Suppressor macrophage (primary cell): ENCODE results near the gene SLC5A1.

Experiments
- DNase-seq, 4 experiments: peaks; one replicate each; pipeline ENCODE4 v3.0.0-alpha.2; 2020 to 2022

SLC5A1 gene

GRCh38 chr22:32052244-32052643 is 9.2 kb downstream of the SLC5A1 start:
- no peak for DNase-seq

- DNase-seq = peak in 3 of 4 experiments; percentile 6 to 41 (median 29)
Measured at GRCh38 chr22:32052936-32053791, 10.1 kb downstream of the SLC5A1 start.

GRCh38 chr22:32055069-32055468 is 12.0 kb downstream of the SLC5A1 start:
- DNase-seq = no peak

- DNase-seq = no peak
Measured at GRCh38 chr22:32058656-32059260, 15.7 kb downstream of the SLC5A1 start.

- no peak for DNase-seq
Measured at GRCh38 chr22:32059426-32059825, 16.4 kb downstream of the SLC5A1 start.

GRCh38 chr22:32063701-32064100 is 20.6 kb downstream of the SLC5A1 start:
- DNase-seq = no peak

GRCh38 chr22:32066820-32067219 is 23.8 kb downstream of the SLC5A1 start:
- DNase-seq = no peak

- DNase-seq = no peak
Measured at GRCh38 chr22:32067613-32068012, 24.6 kb downstream of the SLC5A1 start.

GRCh38 chr22:32069579-32070372 is 26.7 kb downstream of the SLC5A1 start:
- no peak for DNase-seq

GRCh38 chr22:32073262-32073661 is 30.2 kb downstream of the SLC5A1 start:
- DNase-seq = no peak

- no peak for DNase-seq
Measured at GRCh38 chr22:32073823-32074380, 30.8 kb downstream of the SLC5A1 start.

GRCh38 chr22:32075997-32076760 is 33.1 kb downstream of the SLC5A1 start:
- DNase-seq = no peak

- DNase-seq = no peak
Measured at GRCh38 chr22:32076761-32077084, 33.7 kb downstream of the SLC5A1 start.

GRCh38 chr22:32077151-32077550 is 34.1 kb downstream of the SLC5A1 start:
- no peak for DNase-seq

GRCh38 chr22:32079130-32080089 is 36.3 kb downstream of the SLC5A1 start:
- no peak for DNase-seq

GRCh38 chr22:32080904-32081303 is 37.8 kb downstream of the SLC5A1 start:
- peak; percentile 29 to 55 (median 50) for DNase-seq

GRCh38 chr22:32082331-32082730 is 39.3 kb downstream of the SLC5A1 start:
- no peak for DNase-seq

GRCh38 chr22:32083000-32083399 is 39.9 kb downstream of the SLC5A1 start:
- DNase-seq = no peak

- DNase-seq = no peak
Measured at GRCh38 chr22:32083814-32084213, 40.8 kb downstream of the SLC5A1 start.

GRCh38 chr22:32088084-32088483 is 45.0 kb downstream of the SLC5A1 start:
- no peak for DNase-seq

GRCh38 chr22:32097018-32097417 is 54.0 kb downstream of the SLC5A1 start:
- no peak for DNase-seq
